NCI-H2171 treated with DMSO at 0.1 percent for 48 hours (cell line): ENCODE results near the gene FN3KRP.
"Not testable (repeated sequence)": the region's sequence is repeated elsewhere in the genome, so short reads cannot be mapped to it uniquely, and the experiment has no call there.

Source experiments
- DNase-seq: peaks from one replicate; lab custom pipeline; 2025; lab: John Stamatoyannopoulos, UW

FN3KRP gene

DNA sequence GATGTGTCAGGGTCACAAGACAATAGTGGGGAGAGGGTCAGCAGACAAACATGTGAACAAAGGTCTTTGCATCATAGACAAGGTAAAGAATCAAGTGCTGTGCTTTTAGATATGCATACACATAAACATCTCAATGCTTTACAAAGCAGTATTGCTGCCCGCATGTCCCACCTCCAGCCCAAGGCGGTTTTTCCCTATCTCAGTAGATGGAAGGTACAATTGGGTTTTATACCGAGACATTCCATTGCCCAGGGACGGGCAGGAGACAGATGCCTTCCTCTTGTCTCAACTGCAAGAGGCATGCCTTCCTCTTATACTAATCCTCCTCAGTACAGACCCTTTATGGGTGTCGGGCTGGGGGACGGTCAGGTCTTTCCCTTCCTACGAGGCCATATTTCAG, 28.2 kb downstream of the FN3KRP start:
- DNase-seq, result not testable (repeated sequence)

DNA sequence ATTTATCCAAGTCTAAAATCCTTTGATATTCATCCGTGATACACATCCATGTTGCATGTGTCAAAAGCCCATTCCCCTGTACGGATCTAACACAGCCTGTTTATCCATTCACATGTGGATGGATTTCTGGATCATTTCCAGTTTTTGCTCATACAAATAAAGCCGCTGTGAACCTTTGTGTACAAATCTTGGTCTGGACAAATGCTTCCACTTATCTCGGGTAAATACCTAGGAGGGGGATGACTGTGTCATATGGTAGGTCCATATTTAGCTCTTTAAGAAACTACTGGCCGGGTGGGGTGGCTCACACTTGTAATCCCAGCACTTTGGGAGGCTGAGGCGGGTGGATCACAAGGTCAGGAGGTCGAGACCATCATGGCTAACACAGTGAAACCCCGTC, 29.0 kb downstream of the FN3KRP start:
- DNase-seq, result no peak

- no peak for DNase-seq
Observed at GRCh38 chr17:82748756-82749155, 32.2 kb downstream of the FN3KRP start.

DNA sequence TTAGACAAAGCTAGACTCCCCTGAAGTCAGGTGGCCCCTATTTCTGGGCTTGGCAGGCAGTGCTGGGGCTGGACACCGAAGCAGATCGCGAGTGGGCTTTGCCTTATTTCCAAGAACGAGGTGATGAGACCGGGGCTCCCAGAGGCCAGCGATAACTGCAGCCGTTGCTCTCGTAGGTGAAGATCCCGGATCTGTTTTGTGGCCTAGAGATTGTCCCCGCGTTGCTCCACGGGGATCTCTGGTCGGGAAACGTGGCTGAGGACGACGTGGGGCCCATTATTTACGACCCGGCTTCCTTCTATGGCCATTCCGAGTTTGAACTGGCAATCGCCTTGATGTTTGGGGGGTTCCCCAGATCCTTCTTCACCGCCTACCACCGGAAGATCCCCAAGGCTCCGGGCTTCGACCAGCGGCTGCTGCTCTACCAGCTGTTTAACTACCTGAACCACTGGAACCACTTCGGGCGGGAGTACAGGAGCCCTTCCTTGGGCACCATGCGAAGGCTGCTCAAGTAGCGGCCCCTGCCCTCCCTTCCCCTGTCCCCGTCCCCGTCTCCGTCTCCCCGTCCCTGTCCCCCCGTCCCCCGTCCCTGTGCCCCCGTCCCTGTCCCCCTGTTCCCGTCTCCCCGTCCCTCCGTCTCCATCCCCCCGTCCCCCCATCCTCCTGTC, 33.9 kb downstream of the FN3KRP start:
- no peak for DNase-seq

DNA sequence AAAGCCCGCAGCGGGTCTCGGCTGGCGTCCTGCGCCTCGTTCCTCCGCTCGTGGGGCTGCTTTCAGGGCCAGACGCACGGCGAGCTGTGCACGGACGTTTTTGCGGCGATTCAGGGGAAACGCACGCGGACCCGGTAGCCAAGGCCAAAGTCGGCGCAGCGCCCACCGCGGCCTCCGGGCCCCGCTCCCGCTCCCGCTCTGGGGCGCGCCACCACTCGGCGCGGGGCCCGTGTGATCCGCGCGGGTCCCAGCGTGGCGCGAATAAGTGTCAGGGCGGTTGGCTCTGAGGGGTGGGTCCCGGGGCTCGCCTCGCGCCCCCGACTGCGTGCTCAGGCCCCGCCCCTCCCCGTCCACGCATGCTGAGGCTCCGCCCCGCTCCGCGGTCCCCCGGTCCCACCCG, 34.7 kb downstream of the FN3KRP start:
- no peak for DNase-seq

DNA sequence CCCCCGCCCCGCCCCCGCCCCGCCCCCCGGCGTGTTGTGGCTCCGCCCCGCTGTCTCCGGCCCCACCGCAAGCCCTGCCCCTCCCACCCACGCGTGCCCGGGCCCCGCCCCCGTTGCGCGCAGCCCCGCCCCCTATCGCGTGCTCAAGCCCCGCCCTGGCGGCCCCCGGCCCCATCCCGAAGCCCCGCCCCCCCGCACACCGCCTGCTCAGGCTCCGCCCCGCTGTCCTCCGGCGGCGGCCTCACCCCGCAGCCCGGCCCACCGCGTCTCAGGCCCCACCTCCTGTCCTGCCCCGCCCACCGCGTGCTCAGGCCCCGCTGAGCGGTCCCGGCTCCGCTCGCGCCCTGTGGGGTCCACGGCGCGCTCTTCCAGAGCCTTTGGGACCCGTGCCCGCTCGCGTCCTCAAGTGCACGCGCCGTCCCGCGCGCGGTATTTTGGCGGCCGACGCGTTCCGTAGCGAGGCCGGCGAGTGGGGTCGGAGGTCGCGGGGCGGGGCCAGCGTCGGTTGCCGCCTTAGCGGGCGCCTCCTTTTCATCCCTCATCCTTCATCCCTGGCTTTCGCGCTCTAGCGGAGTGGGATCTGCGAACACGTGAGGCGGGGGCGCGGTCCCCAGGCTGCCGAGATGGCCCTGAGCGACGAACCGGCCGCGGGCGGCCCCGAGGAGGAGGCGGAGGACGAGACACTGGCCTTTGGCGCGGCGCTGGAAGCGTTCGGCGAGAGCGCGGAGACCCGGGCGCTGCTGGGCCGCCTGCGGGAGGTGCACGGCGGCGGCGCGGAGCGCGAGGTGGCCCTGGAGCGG, 35.3 kb downstream of the FN3KRP start, which contains the start of gene TBCD:
TBCD (plus strand) TSS at position 495 of the 800 bp plus-strand sequence; CDS start at position 624, 129 bp downstream.
- peak; percentile 81 for DNase-seq

DNA sequence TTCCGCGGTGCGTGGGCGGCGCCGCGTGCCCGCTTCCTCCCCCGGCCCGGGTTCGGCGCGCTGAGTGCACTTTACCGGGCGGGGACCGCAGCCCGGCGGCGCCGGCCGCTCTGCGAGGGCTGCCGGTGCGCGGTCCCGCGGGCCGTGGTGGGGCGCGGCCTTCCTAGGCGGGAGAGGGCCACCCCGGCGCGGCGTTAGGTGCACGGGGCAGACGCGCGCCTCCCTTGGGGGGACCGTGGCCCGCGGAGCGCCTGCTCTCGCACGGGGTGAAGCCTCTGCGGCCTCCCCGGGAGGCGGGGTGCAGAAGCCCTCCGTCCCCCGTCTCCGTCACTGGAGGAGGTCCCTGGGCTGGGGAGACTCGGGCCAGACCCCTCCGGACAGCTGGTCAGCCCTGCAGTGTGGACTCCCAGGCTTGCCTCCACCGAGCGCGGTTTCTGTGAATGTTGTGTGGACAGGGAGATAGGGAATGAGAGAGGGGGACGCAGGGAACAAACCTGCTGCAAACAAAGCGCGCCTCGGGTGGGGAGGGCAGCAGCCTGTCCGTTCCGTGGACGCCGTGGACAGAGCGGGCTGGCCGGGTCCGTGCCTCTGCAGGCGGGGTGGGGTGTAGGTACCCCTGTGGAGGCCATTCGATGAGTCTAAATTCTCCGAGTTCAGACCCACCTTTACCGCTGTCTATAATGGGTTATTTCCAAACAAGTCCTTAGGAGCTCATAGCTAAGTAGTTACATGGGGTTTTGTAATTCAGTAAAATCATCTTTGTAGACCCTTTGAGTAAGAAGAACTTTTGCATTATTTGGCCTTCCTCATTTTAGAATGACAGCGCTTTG, 36.1 kb downstream of the FN3KRP start:
- no peak for DNase-seq

DNA sequence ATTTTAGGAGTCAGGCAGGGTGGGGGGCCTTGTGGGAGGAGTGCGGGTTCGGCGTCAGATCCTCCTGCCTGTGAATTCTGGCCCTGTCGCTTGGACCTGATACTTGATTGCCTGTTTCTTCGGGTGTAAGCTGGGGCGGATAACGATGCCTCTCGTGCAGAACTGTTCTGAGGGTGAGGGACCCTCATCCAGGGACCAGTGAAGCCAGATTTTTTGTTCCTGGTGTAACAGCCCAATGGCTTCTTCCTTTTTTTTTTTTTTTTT, 36.6 kb downstream of the FN3KRP start:
- no peak for DNase-seq

DNA sequence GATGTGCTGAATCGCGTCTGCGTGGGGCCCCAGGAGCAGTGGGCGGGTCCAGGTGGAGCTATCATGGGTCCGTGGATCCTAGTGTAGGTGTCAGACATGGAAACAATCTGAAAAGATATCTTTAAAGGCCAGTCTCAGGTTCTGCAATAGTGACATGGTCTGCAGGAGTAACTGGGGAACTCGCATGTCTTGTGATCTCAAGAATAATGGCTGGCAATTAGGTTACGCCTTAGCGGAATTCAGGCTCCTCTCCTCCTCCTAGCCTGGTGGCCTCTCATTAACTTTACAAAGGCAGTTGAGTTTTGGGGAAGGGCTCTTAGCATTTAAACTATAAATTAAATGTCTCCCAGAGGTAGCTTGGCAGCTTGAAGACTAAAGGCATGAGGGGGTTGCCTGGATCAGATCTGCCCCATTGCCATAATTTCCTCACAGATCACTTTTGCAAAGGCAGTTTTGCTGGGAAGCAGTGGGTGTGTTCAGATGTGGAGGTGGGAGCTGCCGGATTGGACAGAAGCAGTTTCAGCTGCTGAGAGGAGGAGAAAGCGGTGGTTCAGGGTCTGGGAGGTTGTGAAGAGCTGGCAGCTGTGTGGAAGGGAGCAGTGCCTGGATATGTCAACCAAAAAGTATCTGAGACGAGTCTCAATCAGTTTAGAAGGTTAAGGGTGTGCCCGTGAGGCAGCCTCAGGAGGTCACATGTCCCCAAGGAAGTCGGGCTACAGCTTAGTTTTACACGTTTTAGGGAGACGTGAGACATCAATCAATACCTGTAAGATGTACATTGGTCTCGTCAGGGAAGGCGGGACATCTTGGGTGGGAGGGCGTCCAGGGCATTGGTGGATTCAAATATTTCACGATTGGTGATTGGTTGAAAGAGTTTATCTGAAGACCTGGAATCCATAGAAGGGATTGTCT, 38.0 kb downstream of the FN3KRP start:
- peak; percentile 32 for DNase-seq

DNA sequence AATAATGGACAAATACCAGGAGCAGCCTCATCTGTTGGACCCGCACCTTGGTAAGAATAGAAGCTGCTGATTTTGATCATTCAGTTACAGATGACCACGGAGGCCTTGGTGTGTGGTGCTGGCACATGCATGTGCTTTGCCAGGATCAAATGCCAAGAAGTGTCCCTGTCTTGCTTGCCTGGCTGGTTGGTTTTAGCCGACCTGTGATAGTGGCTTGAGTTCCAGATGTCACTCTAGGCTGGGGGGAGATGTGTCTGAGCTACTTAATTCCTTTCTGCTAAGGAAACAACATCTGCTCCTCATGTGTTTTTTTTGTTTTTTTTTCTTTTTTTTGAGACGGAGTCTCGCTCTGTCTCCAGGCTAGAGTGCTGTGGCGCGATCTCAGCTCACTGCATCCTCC, 39.7 kb downstream of the FN3KRP start:
- DNase-seq, result peak; percentile 78

GRCh38 chr17:82765371-82765770, 48.9 kb downstream of the FN3KRP start:
- DNase-seq, result no peak

GRCh38 chr17:82767041-82767754, 50.7 kb downstream of the FN3KRP start:
- no peak for DNase-seq

DNA sequence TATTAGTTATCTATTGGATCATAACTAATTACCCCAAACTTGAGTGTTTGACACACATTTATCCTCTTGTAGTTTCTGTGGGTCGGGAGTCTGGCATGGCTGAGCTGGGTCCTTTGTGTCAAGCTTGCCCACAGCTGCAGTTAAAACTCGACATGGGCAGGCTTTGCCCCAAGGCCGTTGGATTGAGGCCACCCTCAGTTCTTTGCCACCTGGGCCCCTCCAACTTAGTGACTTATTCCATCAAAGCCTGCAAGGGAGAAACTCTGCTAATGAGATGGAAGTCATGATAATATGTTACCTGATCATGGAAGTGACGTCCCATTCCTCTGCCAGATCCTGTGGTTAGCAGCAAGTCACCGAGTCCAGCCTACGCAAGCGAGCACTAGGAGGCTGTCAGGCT, 52.5 kb downstream of the FN3KRP start:
- no peak for DNase-seq

GRCh38 chr17:82772026-82772425, 55.5 kb downstream of the FN3KRP start:
- no peak for DNase-seq

DNA sequence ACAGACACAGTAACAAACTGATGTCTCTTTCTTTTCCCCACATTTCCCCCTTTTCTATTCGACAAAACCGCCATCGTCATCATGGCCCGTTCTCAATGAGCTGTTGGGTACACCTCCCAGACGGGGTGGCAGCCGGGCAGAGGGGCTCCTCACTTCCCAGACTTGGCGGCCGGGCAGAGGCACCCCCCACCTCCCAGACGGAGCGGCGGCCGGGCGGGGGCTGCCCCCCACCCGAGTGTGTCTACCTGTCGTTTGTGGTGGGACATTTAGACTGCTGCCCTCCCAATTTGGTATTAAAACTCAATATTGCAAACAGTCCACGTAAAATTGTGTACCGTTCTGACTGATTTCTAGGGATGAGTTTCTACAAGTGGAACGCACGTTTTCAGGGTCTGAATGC, 58.0 kb downstream of the FN3KRP start:
- DNase-seq, result not testable (repeated sequence)

- peak; percentile 70 for DNase-seq
Observed at GRCh38 chr17:82775001-82775823, 58.7 kb downstream of the FN3KRP start.

DNA sequence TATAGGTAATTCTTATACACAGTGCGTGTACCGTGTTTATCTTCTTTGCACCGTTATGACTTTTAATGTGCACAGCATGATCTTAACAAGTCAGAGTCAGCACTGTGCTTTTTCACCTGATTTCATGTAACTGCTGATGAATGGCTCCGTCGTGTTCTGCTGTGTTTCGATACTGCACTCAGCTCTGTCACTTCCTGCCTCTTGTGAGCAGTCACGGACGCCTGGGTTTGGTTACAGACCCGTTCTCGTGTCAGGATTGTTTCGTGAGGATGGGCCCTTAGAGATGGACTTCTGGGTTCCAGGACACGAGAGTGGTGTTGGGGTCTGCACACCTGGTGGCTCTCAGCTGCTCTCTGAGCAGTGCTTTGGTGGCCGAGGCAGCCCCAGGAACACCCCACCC, 59.9 kb downstream of the FN3KRP start:
- no peak for DNase-seq
